ENCODE results near the gene SLC22A7.

SLC22A7 gene

GRCh38 chr6:43297644-43298564 is at the start of gene SLC22A7:
SLC22A7 (plus strand) TSS chr6:43298260; CDS start chr6:43298359, 99 bp downstream.
- TF ChIP-seq FOXM1 (IDR thresholded peaks at IDR 0.05; ENCODE audit: borderline replicate concordance, low read depth) (no peak), CREB1 (IDR thresholded peaks at IDR 0.05; ENCODE audit: low read depth) (no peak), CEBPB (IDR thresholded peaks at IDR 0.05) (no peak), EGR1 (IDR thresholded peaks at IDR 0.05) (no peak), REST (IDR thresholded peaks at IDR 0.05; ENCODE audit: low read depth) (no peak), TEAD4 (IDR thresholded peaks at IDR 0.05) (no peak), NFIC (IDR thresholded peaks at IDR 0.05) (no peak)

GRCh38 chr6:43248791-43249190 is 49.3 kb upstream of the SLC22A7 start:
- TF ChIP-seq NFIC (IDR thresholded peaks at IDR 0.05) (no peak), EGR1 (IDR thresholded peaks at IDR 0.05) (no peak), ZBTB7A (IDR thresholded peaks at IDR 0.05; ENCODE audit: low read depth) (no peak), EP300 (IDR thresholded peaks at IDR 0.05; ENCODE audit: borderline replicate concordance) (no peak), REST (IDR thresholded peaks at IDR 0.05; ENCODE audit: low read depth) (no peak), FOXM1 (IDR thresholded peaks at IDR 0.05; ENCODE audit: borderline replicate concordance, low read depth) (no peak), CREB1 (IDR thresholded peaks at IDR 0.05; ENCODE audit: low read depth) (no peak), TEAD4 (IDR thresholded peaks at IDR 0.05) (no peak), RAD21 (IDR thresholded peaks at IDR 0.05; ENCODE audit: low read depth) (no peak), TCF12 (IDR thresholded peaks at IDR 0.05; ENCODE audit: low read depth) (no peak), MAX (IDR thresholded peaks at IDR 0.05) (no peak), USF1 (IDR thresholded peaks at IDR 0.05) (no peak), CEBPB (IDR thresholded peaks at IDR 0.05) (no peak), YY1 (IDR thresholded peaks at IDR 0.05; ENCODE audit: low read depth) (no peak), TAF1 (IDR thresholded peaks at IDR 0.05; ENCODE audit: low read depth) (no peak)

- TF ChIP-seq TEAD4 (IDR thresholded peaks at IDR 0.05) (no peak), USF1 (IDR thresholded peaks at IDR 0.05) (no peak)
Measured at GRCh38 chr6:43250992-43251373, 47.1 kb upstream of the SLC22A7 start.

- TF ChIP-seq RAD21 (IDR thresholded peaks at IDR 0.05; ENCODE audit: low read depth) = no peak
- no peak for TF ChIP-seq NFIC (IDR thresholded peaks at IDR 0.05)
- no peak for TF ChIP-seq TCF12 (IDR thresholded peaks at IDR 0.05; ENCODE audit: low read depth)
- TF ChIP-seq CEBPB (IDR thresholded peaks at IDR 0.05) = no peak
- no peak for TF ChIP-seq EP300 (IDR thresholded peaks at IDR 0.05; ENCODE audit: borderline replicate concordance)
- no peak for TF ChIP-seq CREB1 (IDR thresholded peaks at IDR 0.05; ENCODE audit: low read depth)
- no peak for TF ChIP-seq TAF1 (IDR thresholded peaks at IDR 0.05; ENCODE audit: low read depth)
- no peak for TF ChIP-seq MAX (IDR thresholded peaks at IDR 0.05)
Measured at GRCh38 chr6:43253401-43253800, 44.7 kb upstream of the SLC22A7 start.

GRCh38 chr6:43254138-43254817 is 43.8 kb upstream of the SLC22A7 start:
- TF ChIP-seq TCF12 (IDR thresholded peaks at IDR 0.05; ENCODE audit: low read depth) = no peak
- TF ChIP-seq CREB1 (IDR thresholded peaks at IDR 0.05; ENCODE audit: low read depth) = no peak
- TF ChIP-seq MAX (IDR thresholded peaks at IDR 0.05) = no peak
- TF ChIP-seq USF1 (IDR thresholded peaks at IDR 0.05) = no peak
- no peak for TF ChIP-seq TAF1 (IDR thresholded peaks at IDR 0.05; ENCODE audit: low read depth)
- no peak for TF ChIP-seq EP300 (IDR thresholded peaks at IDR 0.05; ENCODE audit: borderline replicate concordance)
- TF ChIP-seq EGR1 (IDR thresholded peaks at IDR 0.05) = no peak
- no peak for TF ChIP-seq YY1 (IDR thresholded peaks at IDR 0.05; ENCODE audit: low read depth)
- TF ChIP-seq CEBPB (IDR thresholded peaks at IDR 0.05) = no peak
- TF ChIP-seq FOXM1 (IDR thresholded peaks at IDR 0.05; ENCODE audit: borderline replicate concordance, low read depth) = no peak
- no peak for TF ChIP-seq RAD21 (IDR thresholded peaks at IDR 0.05; ENCODE audit: low read depth)
- TF ChIP-seq TEAD4 (IDR thresholded peaks at IDR 0.05) = no peak
- TF ChIP-seq ZBTB7A (IDR thresholded peaks at IDR 0.05; ENCODE audit: low read depth) = no peak
- no peak for TF ChIP-seq NFIC (IDR thresholded peaks at IDR 0.05)

Data from Ishikawa (cell line).